LNCaP clone FGC (cell line): ENCODE results near the gene STXBP1.

Experiments used
- DNase-seq: peaks from one replicate; pipeline ENCODE4 v3.0.0-alpha.2; 2011; ENCODE audit warnings: low read depth
- H3K4me3 ChIP-seq: 2 replicates; pipeline ENCODE4 v1.5.1; 2011; ENCODE audit warnings: mild to moderate bottlenecking, low read depth, low read length, control low read depth
- TF ChIP-seq, protein P1 (sequence below): IDR thresholded peaks from 2 replicates; pipeline ENCODE4 v1.5.1; 2012; ENCODE audit warnings: mild to moderate bottlenecking; ENCODE audit not compliant: control insufficient read depth, insufficient read depth; ENCODE audit errors: extremely low read depth

The STXBP1 gene

DNA sequence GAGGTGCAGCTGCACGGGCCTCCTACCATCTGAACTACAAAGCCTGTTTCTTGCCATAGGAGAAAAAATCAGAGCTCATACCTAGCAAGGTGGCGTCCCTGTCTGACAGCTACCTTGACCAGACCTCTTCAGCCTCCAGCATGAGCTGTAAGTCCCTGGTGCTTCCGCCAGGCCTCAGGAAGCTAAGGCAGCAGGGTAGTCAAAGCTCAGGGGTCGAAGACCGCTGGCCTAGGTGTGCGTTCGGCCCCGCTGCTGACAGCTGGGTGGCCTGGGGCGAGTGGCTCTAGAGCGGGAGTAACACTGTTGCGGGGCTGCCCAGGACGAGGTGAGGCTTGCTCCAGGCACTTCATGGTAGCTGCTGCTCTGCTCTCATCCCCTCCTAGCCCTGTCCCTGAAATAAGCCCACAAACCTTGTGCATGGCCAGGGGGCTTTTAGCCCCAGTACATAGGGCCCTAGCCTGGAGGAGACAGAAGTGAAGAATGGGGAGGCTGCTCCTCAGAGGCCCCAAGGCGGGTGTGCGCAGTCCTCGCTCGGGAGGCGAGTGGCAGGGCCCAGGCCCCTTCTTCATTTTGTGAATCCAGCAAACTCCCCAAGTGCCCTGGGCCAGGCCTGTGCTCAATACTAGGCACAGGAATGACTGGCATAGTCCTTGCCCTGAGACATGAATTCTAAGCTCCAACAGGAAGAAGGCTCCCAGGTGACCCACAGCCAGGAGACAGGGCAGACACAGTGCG, 117.6 kb downstream of the STXBP1 start:
- TF ChIP-seq, protein P1, sequence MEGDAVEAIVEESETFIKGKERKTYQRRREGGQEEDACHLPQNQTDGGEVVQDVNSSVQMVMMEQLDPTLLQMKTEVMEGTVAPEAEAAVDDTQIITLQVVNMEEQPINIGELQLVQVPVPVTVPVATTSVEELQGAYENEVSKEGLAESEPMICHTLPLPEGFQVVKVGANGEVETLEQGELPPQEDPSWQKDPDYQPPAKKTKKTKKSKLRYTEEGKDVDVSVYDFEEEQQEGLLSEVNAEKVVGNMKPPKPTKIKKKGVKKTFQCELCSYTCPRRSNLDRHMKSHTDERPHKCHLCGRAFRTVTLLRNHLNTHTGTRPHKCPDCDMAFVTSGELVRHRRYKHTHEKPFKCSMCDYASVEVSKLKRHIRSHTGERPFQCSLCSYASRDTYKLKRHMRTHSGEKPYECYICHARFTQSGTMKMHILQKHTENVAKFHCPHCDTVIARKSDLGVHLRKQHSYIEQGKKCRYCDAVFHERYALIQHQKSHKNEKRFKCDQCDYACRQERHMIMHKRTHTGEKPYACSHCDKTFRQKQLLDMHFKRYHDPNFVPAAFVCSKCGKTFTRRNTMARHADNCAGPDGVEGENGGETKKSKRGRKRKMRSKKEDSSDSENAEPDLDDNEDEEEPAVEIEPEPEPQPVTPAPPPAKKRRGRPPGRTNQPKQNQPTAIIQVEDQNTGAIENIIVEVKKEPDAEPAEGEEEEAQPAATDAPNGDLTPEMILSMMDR = no peak
- DNase-seq = no peak

GRCh38 chr9:127730262-127730661, 118.2 kb downstream of the STXBP1 start:
- no peak overlapping the region for H3K4me3 ChIP-seq
- DNase-seq = no peak
- TF ChIP-seq, protein P1 = no peak

More for the DNA sequence above, 117.6 kb downstream of the STXBP1 start:
- H3K4me3 ChIP-seq = no peak overlapping the region

DNA sequence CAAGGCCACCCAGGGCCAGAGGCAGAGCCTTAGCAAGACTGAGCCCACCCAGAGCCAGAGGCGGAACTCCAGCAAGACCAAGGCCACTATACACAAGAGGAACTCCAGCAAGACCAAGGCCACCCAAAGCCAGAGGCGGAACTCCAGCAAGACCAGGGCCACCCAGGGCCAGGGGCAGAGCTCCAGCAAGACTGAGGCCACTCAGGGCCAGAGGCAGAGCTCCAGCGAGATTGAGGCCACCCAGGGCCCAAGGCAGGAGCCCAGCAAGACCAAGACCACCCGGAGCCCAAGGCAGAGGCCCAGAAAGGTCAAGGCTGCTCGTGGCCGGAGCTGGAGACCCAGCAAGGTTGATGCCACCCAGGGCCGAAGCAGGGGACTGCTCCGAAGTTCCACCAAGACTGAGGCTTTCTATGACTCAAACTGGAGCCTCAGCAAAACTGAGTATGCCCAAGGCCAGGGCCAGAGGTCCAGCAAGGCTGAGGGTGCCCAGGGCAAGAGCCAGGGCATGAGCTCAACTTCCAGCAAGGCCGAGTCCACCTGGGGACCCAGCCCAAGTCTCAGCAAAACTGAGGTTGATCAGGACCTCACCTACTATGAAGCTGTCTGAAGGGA, 118.8 kb downstream of the STXBP1 start:
- H3K4me3 ChIP-seq = no peak overlapping the region
- TF ChIP-seq, protein P1 = no peak
- no peak for DNase-seq

- TF ChIP-seq, protein P1 = no peak
- no peak for DNase-seq
- no peak overlapping the region for H3K4me3 ChIP-seq
Measured at GRCh38 chr9:127731938-127732337, 119.9 kb downstream of the STXBP1 start.

DNA sequence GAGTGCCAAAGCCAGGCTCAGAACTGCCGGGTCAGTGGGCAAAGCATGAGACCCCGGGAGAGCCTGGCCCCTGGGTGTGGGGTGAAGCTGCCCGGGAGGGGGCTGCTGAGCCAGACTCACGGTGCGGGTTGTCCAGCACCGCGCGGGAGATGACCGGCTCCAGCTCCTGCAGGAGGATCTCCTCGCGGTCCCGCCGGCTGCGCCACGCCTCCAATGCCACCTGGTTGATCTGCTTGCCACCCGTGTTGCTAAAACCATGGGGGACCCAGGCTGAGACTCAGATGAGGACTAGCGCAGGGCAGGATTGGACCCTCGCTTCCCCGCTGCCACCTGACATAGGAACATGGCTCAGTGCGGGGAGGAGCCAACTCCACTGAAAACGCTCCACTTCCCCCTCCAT, 120.4 kb downstream of the STXBP1 start:
- TF ChIP-seq, protein P1 = no peak
- H3K4me3 ChIP-seq = no peak overlapping the region
- DNase-seq = no peak

- TF ChIP-seq, protein P1 = no peak
Measured at GRCh38 chr9:127733614-127734013, 121.5 kb downstream of the STXBP1 start.

More at GRCh38 chr9:127733614-127734013, 121.5 kb downstream of the STXBP1 start:
- no peak overlapping the region for H3K4me3 ChIP-seq
- DNase-seq = no peak
